IPS-18c (cell line): ENCODE measurements around the gene DPP6.

ENCODE experiments used
- H3K4me3 ChIP-seq: 2 replicates; pipeline ENCODE4 v1.7.0; 2013; ENCODE audit warnings: low read depth, mild to moderate bottlenecking, low read length, moderate library complexity; ENCODE audit not compliant: insufficient read depth
- H3K9me3 ChIP-seq: one replicate; pipeline ENCODE4 v1.6.1; 2013; ENCODE audit warnings: mild to moderate bottlenecking, low read length, moderate library complexity; ENCODE audit not compliant: control insufficient read depth, insufficient read depth

DPP6 gene

GRCh38 chr7:154688952-154689351 lies 636.8 kb downstream of the DPP6 start:
- no peaks in the 10 kb centered on the region for H3K9me3 ChIP-seq
- no peak overlapping the region for H3K4me3 ChIP-seq

GRCh38 chr7:154690411-154690810 lies 638.2 kb downstream of the DPP6 start:
- Histone ChIP-seq H3K9me3 (no peaks in the 10 kb centered on the region), H3K4me3 (no peak overlapping the region)

DNA sequence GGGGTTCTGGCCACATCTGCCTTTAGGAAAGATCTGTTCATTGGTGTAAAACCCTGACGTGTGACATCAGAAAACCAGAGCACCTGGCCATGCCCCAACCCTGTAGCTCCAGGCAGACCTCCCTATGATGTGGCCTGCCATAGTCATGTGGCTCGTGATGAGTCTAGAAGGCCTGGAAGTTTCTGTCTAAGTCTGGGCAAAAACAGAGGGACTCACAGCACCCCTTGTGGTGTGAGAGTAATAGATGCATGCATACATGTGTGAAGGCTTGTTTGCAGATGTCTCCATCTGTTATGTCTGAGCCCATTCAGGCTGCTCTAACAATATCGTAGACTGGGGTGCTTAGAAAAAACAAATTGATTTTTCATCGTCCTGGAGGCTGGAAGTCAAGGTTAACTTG lies 641.5 kb downstream of the DPP6 start:
- Histone ChIP-seq H3K4me3 (no peak overlapping the region), H3K9me3 (no peaks in the 10 kb centered on the region)

DNA sequence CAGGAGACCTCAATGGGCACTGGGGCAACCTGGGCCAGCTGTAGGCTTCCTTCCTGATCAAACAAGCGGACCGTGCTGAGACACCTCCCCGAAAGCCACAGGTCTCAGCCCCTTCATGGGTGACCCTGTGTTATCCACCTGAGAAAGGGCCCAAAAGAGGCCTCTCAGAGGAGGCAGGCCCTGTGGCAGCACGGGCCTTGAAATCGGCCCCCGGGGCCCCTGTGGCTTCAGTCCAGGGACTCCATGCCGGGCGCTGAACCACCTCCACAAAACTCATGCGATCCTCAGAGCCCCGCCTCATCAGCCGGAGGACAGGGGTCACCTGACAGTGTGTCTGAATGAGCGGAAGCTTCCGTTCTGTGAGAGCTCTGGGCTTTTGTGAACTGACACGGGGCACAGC lies 643.6 kb downstream of the DPP6 start:
- H3K4me3 ChIP-seq: no peak overlapping the region

GRCh38 chr7:154696556-154696955 lies 644.4 kb downstream of the DPP6 start:
- no peaks in the 10 kb centered on the region for H3K9me3 ChIP-seq
- H3K4me3 ChIP-seq: no peak overlapping the region

More for the DNA sequence above, 643.6 kb downstream of the DPP6 start:
- no peaks in the 10 kb centered on the region for H3K9me3 ChIP-seq

DNA sequence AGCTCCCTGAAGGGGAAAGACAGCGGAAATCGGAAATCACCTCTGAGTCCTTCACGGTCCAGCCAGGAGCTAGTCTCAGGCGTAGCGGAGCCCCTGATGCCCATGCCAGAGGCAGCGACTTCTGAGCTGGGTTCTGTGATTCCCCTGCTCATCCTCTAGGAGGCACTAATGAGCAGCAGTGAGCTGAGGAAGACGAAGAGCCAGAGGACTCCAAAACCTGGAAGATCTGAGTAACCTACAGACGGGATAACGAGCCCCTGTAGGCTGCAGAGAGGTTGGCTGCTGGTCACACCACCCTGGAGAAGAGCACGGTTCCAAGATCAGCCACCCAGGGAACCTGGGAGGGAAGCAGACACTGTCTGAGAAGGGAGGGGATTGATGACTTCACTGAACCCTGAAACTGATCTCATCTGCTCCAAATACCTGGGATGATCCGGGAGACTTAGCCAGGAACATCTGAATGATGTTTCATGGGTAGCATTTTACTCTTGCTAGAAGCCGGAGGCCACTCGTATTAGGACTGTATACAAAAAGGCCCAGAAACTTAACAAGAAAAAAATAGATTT lies 646.6 kb downstream of the DPP6 start:
- no peaks in the 10 kb centered on the region for H3K9me3 ChIP-seq
- H3K4me3 ChIP-seq: no peak overlapping the region

DNA sequence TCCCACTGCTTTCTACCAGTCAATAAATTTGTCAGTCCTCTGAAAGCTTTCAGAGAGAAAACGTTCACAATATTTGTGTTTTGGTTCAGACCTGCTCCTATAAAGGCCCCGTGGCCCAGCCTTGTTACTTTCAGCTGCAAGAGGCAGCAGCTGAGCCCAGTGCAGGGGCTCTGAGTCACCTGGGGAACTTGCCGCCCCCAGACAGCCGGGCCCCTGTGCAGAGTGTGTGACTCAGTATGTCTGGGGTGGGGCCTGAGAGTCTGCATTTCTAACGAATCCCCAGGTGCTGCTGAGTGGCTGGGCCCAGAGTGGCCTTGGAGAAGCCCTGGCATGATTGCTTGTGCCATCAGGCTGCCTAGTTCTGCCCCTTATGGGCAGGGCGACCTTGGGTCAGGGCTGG lies 647.2 kb downstream of the DPP6 start:
- no peak overlapping the region for H3K4me3 ChIP-seq
- no peaks in the 10 kb centered on the region for H3K9me3 ChIP-seq

GRCh38 chr7:154709840-154710520 lies 657.8 kb downstream of the DPP6 start:
- H3K9me3 ChIP-seq: peaks cover 10% of the 10 kb centered on the region
- H3K4me3 ChIP-seq: no peak overlapping the region

GRCh38 chr7:154720016-154720415 lies 667.8 kb downstream of the DPP6 start:
- Histone ChIP-seq H3K4me3 (no peak overlapping the region), H3K9me3 (peaks cover 2% of the 10 kb centered on the region)

DNA sequence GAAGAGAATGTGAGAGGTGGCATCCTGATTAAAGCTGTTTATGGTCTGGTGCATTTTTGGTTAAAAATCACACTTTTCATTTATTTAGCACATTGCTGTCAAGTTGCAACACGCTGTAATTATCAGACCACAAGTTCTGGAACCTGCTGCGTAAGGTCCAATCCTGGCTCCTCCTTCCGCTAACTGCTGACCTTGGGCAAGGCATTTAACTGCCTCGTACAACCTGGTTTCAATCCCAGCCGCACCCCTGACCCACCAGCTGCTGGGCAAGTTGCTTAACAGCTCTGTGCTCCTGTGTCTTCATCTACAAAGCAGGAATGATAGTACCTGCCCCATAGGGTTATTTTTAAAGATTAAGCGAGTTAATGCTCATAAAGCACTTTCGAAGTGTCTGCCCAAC lies 668.9 kb downstream of the DPP6 start:
- no peak overlapping the region for H3K4me3 ChIP-seq
- peaks cover 6% of the 10 kb centered on the region for H3K9me3 ChIP-seq

DNA sequence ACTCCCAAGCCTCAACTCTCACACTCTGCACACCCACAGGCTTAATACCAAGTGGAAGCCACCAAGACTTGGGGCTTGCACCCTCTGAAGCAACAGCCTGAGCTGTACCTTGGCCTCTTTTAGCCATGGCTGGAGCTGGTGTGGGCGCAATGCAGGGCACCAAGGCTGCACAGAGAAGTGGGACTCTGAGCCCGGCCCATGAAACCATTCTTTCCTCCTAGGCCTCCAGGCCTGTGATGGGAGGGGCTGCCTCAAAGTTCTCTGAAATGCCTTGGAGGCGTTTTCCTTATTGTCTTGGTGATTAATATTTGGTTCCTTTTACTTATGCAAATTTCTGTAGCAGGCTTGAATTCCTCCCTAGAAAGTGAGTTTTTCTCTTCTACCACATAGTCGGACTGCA lies 674.2 kb downstream of the DPP6 start:
- H3K4me3 ChIP-seq: no peak overlapping the region
- peaks cover 19% of the 10 kb centered on the region for H3K9me3 ChIP-seq

- H3K9me3 ChIP-seq: peaks cover 23% of the 10 kb centered on the region
- no peak overlapping the region for H3K4me3 ChIP-seq
These were observed 676.9 kb downstream of the DPP6 start for GRCh38 chr7:154729056-154729455.

DNA sequence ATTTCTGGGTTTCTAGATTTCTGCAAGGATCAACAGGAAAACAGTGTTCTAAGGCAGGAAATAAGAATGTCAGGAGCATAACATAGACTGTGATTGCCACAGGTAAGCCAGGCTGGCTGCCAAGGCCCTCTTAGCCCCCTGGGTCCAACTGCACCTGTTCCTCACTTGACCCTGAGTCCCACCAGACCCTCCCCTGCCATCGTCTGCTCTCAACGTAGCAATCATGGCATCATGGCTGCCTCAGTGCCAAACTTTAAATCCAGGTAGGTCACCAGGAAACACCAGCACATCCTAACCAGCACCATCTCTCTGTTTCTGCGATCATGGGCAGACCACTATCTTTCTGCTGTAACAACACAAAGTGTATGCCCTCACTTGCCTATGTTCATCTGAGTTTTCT lies 683.6 kb downstream of the DPP6 start:
- Histone ChIP-seq H3K9me3 (peaks cover 4% of the 10 kb centered on the region), H3K4me3 (no peak overlapping the region)

- no peak overlapping the region for H3K4me3 ChIP-seq
- peaks cover 4% of the 10 kb centered on the region for H3K9me3 ChIP-seq
These were observed 684.2 kb downstream of the DPP6 start for GRCh38 chr7:154736389-154736788.

DNA sequence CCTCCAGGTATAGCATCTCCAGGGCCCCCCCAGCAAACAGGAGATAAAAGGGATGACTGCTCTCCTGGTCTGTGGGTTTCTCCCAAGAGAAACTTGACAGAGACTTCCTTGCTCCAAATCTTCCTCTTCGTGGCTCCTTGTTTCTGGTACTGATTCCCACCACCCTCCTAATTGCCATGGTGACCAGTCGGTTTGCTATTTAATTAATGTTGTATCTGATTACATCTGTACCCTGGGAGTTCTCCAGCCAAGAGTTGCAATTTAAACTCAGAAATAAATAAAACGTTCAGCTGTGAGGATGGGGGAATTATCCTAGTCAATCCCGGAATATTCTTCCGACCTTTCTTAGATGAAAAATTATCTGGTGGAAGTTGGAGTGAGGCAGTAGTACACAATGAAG lies 686.0 kb downstream of the DPP6 start:
- Histone ChIP-seq H3K9me3 (no peaks in the 10 kb centered on the region), H3K4me3 (no peak overlapping the region)

GRCh38 chr7:154741131-154741530 lies 688.9 kb downstream of the DPP6 start:
- no peak overlapping the region for H3K4me3 ChIP-seq
- H3K9me3 ChIP-seq: no peaks in the 10 kb centered on the region

- Histone ChIP-seq H3K9me3 (no peaks in the 10 kb centered on the region), H3K4me3 (no peak overlapping the region)
These were observed 691.0 kb downstream of the DPP6 start for GRCh38 chr7:154743206-154743605.

- Histone ChIP-seq H3K4me3 (no peak overlapping the region), H3K9me3 (no peaks in the 10 kb centered on the region)
These were observed 692.2 kb downstream of the DPP6 start for GRCh38 chr7:154744256-154744860.
